Measurements from ENCODE around the gene TXN.

GRCh38 chr9:110220809-110221208, 35.5 kb downstream of the TXN start:
- TF ChIP-seq EZH2 (IDR thresholded peaks at IDR 0.05; ENCODE audit: insufficient read depth, poor library complexity, severe bottlenecking) (no peak), EZH2phosphoT487 (IDR thresholded peaks at IDR 0.05; ENCODE audit: insufficient read depth, low read depth) (no peak)

All from GM23248 (cell line).